HepG2 (cell line): ENCODE results near the gene TARS3. TPM values are rescaled to one million over a fixed set of nuclear protein-coding genes. Genes with fewer than 3 reads are reported as not detected.

ENCODE experiments used
- ATAC-seq: fragments of 200-7000 bp; cut with Tn5 transposase; 3 replicates; pipeline ENCODE4 v1.9.1; 2020; ENCODE audit warnings: mild to moderate bottlenecking, moderate library complexity
- BruUV-seq: library from RNA; stranded (reverse); fragments of 400-500 nt; replicated peaks from 2 replicates; lab custom pipeline; 2021; lab: Mats Ljungman, UMichigan
- CTCF ChIA-PET: fragments of 300-600 bp; formaldehyde crosslinking; extraction: SDS; loops from one replicate; lab custom pipeline; 2021; ENCODE audit warnings: low total read pairs, inconsistent platforms, low intra/inter-chr PET ratio; lab: Yijun Ruan, JAX
- POLR2A ChIA-PET: fragments of 350-600 bp; sonication (Branson Sonifier 250); formaldehyde crosslinking; loops from one replicate; lab custom pipeline; 2020; ENCODE audit warnings: antibody characterized with exemption, inconsistent platforms; lab: Yijun Ruan, JAX
- DNase-seq: peaks from one replicate; pipeline ENCODE4 v3.0.0-alpha.2; 2015; ENCODE audit warnings: low spot score
- FAIRE-seq: peaks from 3 replicates; lab custom pipeline; 2011; peaks lifted over from hg19 to GRCh38; lab: Jason Lieb, UNC
- H2AFZ ChIP-seq: one replicate; pipeline ENCODE4 v1.6.1; 2011; ENCODE audit warnings: low read length, inconsistent platforms
- H3K27ac ChIP-seq: fragments of 300-600 bp; 3 replicates; pipeline ENCODE4 v1.8.0; 2011; ENCODE audit warnings: mixed run types, mild to moderate bottlenecking, mixed read lengths, low read length, inconsistent platforms; ENCODE audit not compliant: insufficient read depth; ENCODE audit errors: extremely low read length
- H3K27me3 ChIP-seq, 2 experiments: fragments of 200-600 bp in 1 of 2; 2 replicates in 1 of 2; 3 replicates in 1 of 2; pipeline versions ENCODE4 v1.6.0 to v1.8.0; 2011; ENCODE audit warnings: low read length in 2 of 2, mild to moderate bottlenecking in 2 of 2, moderate library complexity in 2 of 2, inconsistent platforms in 1 of 2; ENCODE audit not compliant: insufficient read depth in 2 of 2, control insufficient read depth in 1 of 2
- H3K36me3 ChIP-seq, 2 experiments: fragments of 200-600 bp in 1 of 2; replicated peaks in 1 of 2; 2 replicates in 1 of 2; 3 replicates in 1 of 2; pipeline versions ENCODE4 v1.5.1 to v1.8.0; 2011; ENCODE audit warnings: low read length in 2 of 2, inconsistent platforms in 1 of 2; ENCODE audit not compliant: insufficient read depth in 2 of 2, control insufficient read depth in 1 of 2
- H3K4me1 ChIP-seq: 2 replicates; pipeline ENCODE4 v1.5.1; 2012; ENCODE audit warnings: low read length, inconsistent platforms; ENCODE audit not compliant: insufficient read depth
- H3K4me2 ChIP-seq: 2 replicates; pipeline ENCODE4 v1.6.0; 2011; ENCODE audit warnings: low read depth, low read length, inconsistent platforms
- H3K4me3 ChIP-seq, 3 experiments: fragments of 200-600 bp in 1 of 3; sonication (generic), shearing (Covaris generic) in 1 of 3; replicated peaks in 1 of 3; 2 replicates each; pipeline ENCODE4 v1.5.1; 2011 to 2016; ENCODE audit warnings: low read length in 3 of 3, inconsistent platforms in 2 of 3, low read depth in 2 of 3, mild to moderate bottlenecking in 2 of 3, control low read depth in 1 of 3, mixed read lengths in 1 of 3; ENCODE audit not compliant: insufficient read depth in 1 of 3
- H3K79me2 ChIP-seq: one replicate; pipeline ENCODE4 v1.6.1; 2011; ENCODE audit warnings: low read length, inconsistent platforms; ENCODE audit not compliant: insufficient read depth
- H3K9ac ChIP-seq: 2 replicates; pipeline ENCODE4 v1.6.0; 2011; ENCODE audit warnings: mild to moderate bottlenecking, low read depth, low read length, inconsistent platforms; ENCODE audit not compliant: insufficient read depth
- H3K9me3 ChIP-seq: 2 replicates; pipeline ENCODE4 v1.5.1; 2012; ENCODE audit warnings: mild to moderate bottlenecking, low read length
- H4K20me1 ChIP-seq: 2 replicates; pipeline ENCODE4 v1.6.0; 2011; ENCODE audit warnings: inconsistent platforms, mild to moderate bottlenecking, low read length, moderate library complexity; ENCODE audit not compliant: insufficient read depth
- FIP1L1 ChIP-seq: fragments of 200-400 bp; formaldehyde crosslinking; IDR thresholded peaks from 2 replicates; pipeline ENCODE4 v1.6.1; 2018; ENCODE audit warnings: low read depth, mild to moderate bottlenecking, low read length, moderate library complexity, borderline replicate concordance; ENCODE audit not compliant: insufficient read depth
- GFI1 ChIP-seq: sonication (generic); formaldehyde crosslinking; IDR thresholded peaks from 2 replicates; pipeline ENCODE4 v1.5.0; 2020; ENCODE audit warnings: missing genetic modification reagents, mild to moderate bottlenecking, borderline replicate concordance
- KDM6A ChIP-seq: IDR thresholded peaks from 2 replicates; pipeline ENCODE4 v1.6.1; 2016; ENCODE audit warnings: low read depth
- SRSF1 ChIP-seq: fragments of 200-400 bp; formaldehyde crosslinking; optimal IDR thresholded peaks from 2 replicates; pipeline ENCODE3; 2017; ENCODE audit warnings: mild to moderate bottlenecking, low read depth, low read length, moderate library complexity
- ZBTB3 ChIP-seq: sonication (generic); formaldehyde crosslinking; IDR thresholded peaks from 2 replicates; pipeline ENCODE4 v1.4.0; 2020; ENCODE audit warnings: low read depth, mild to moderate bottlenecking, moderate library complexity, missing genetic modification reagents, borderline replicate concordance
- ZNF432 ChIP-seq: sonication (generic); formaldehyde crosslinking; IDR thresholded peaks from 2 replicates; pipeline ENCODE4 v1.5.0; 2020; ENCODE audit warnings: missing genetic modification reagents, mild to moderate bottlenecking, borderline replicate concordance
- ZNF44 ChIP-seq: sonication (generic); formaldehyde crosslinking; IDR thresholded peaks from 2 replicates; pipeline ENCODE4 v1.5.1; 2020; ENCODE audit warnings: mild to moderate bottlenecking, missing genetic modification reagents
- ZNF672 ChIP-seq: sonication (generic); formaldehyde crosslinking; IDR thresholded peaks from 2 replicates; pipeline ENCODE4 v1.8.1; 2022; ENCODE audit warnings: missing genetic modification reagents
- WGBS: methylation state at CpG from one replicate; pipeline ENCODE4 v1.1.6; 2017; ENCODE audit warnings: low lambda C conversion rate; 5-methylcytosine and 5-hydroxymethylcytosine counted together
- in situ Hi-C: cut with HindIII; loops from 2 replicates; pipeline ENCODE4 v1.10.0; 2017; ENCODE audit warnings: low pct_unique_long_range_greater_than_20kb; ENCODE audit not compliant: extremely low pct_ligation_motif_present
- intact Hi-C: fragments of 100-400 bp; cut with micrococcal nuclease; formaldehyde crosslinking; loops from one replicate; pipeline ENCODE4 v1.10.0; 2022; ENCODE audit not compliant: unreplicated experiment
- polyA plus RNA-seq, 8 experiments: library from polyadenylated mRNA; depleted of rRNA in 3 of 8; stranded (reverse) in 7 of 8; unstranded in 1 of 8; fragments of >200 nt; fragmentation: Illumina TruSeq in 4 of 8; extraction: Trizol in 4 of 8; gene quantifications; 2 replicates each; pipeline versions ENCODE4 v1.2.1 to v1.2.3, GENCODE V29; 2011 to 2016; ENCODE audit warnings: low read depth in 4 of 8, missing spikeins in 1 of 8, mixed read lengths in 1 of 8; ENCODE audit not compliant: insufficient read depth in 1 of 8
- total RNA-seq, 5 experiments: library from RNA; depleted of rRNA; stranded (reverse); fragments of >200 nt; fragmentation: Illumina TruSeq; extraction: Trizol; gene quantifications; 2 replicates each; pipeline ENCODE4 v1.2.3, GENCODE V29; 2016; ENCODE audit warnings: low read depth in 1 of 5
- TF ChIP-seq, protein P1 (sequence below): sonication (generic); formaldehyde crosslinking; IDR thresholded peaks from 2 replicates; pipeline ENCODE4 v1.4.0; 2020; ENCODE audit warnings: missing genetic modification reagents, borderline replicate concordance

The TARS3 gene
- total and polyA plus RNA-seq, 2 of the 13 experiments (the other 11 are each of a cell fraction or from before 2014, with no cell fraction given): 4.1 to 11.7 TPM

GRCh38 chr15:101727186-101727585, 2.9 kb upstream of the TARS3 start:
- H3K79me2 ChIP-seq: peaks cover 3% of the 10 kb centered on the region
- POLR2A ChIA-PET: no interaction called here
- H3K27ac ChIP-seq: no peak overlapping the region
- no peak overlapping the region for H3K4me3 ChIP-seq
- in situ Hi-C loops: no loop called here
- no peak overlapping the region for H3K9ac ChIP-seq
- no peak overlapping the region for H3K4me2 ChIP-seq
- H3K4me1 ChIP-seq: peaks cover 17% of the 10 kb centered on the region
- no TSS peak for BruUV-seq
- CTCF ChIA-PET: no interaction called here
- no peaks in the 10 kb centered on the region for H3K9me3 ChIP-seq
- no peaks in the 10 kb centered on the region for H3K27me3 ChIP-seq
- H2AFZ ChIP-seq: no peak overlapping the region
- H4K20me1 ChIP-seq: no peaks in the 10 kb centered on the region
- 0% methylated on average over 1 of the region's 1 CpG for WGBS
- no peak for ATAC-seq
- FAIRE-seq: no peak
- intact Hi-C loops: no loop called here
- no peaks in the 10 kb centered on the region for H3K36me3 ChIP-seq
- no peak for TF ChIP-seq FIP1L1
- TF ChIP-seq KDM6A: no peak
- TF ChIP-seq, protein P1, sequence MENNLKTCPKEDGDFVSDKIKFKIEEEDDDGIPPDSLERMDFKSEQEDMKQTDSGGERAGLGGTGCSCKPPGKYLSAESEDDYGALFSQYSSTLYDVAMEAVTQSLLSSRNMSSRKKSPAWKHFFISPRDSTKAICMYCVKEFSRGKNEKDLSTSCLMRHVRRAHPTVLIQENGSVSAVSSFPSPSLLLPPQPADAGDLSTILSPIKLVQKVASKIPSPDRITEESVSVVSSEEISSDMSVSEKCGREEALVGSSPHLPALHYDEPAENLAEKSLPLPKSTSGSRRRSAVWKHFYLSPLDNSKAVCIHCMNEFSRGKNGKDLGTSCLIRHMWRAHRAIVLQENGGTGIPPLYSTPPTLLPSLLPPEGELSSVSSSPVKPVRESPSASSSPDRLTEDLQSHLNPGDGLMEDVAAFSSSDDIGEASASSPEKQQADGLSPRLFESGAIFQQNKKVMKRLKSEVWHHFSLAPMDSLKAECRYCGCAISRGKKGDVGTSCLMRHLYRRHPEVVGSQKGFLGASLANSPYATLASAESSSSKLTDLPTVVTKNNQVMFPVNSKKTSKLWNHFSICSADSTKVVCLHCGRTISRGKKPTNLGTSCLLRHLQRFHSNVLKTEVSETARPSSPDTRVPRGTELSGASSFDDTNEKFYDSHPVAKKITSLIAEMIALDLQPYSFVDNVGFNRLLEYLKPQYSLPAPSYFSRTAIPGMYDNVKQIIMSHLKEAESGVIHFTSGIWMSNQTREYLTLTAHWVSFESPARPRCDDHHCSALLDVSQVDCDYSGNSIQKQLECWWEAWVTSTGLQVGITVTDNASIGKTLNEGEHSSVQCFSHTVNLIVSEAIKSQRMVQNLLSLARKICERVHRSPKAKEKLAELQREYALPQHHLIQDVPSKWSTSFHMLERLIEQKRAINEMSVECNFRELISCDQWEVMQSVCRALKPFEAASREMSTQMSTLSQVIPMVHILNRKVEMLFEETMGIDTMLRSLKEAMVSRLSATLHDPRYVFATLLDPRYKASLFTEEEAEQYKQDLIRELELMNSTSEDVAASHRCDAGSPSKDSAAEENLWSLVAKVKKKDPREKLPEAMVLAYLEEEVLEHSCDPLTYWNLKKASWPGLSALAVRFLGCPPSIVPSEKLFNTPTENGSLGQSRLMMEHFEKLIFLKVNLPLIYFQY (CRISPR knock-in tag): no peak
- TF ChIP-seq ZNF672 (CRISPR knock-in tag): no peak
- no peak for TF ChIP-seq ZNF44 (CRISPR knock-in tag)
- no peak for TF ChIP-seq SRSF1
- no peak for TF ChIP-seq GFI1 (CRISPR knock-in tag)
- TF ChIP-seq ZBTB3 (CRISPR knock-in tag): no peak
- TF ChIP-seq ZNF432 (CRISPR knock-in tag): no peak
- DNase-seq: no peak
